NCI-H446 treated with DMSO at 0.1 percent for 48 hours (cell line): ENCODE data around the gene GFI1.

ENCODE experiments used
- DNase-seq: peaks from one replicate; lab custom pipeline; 2025; lab: John Stamatoyannopoulos, UW

GFI1 gene

GRCh38 chr1:92488416-92488815, 1.7 kb upstream of the GFI1 start:
- DNase-seq: no peak

DNA sequence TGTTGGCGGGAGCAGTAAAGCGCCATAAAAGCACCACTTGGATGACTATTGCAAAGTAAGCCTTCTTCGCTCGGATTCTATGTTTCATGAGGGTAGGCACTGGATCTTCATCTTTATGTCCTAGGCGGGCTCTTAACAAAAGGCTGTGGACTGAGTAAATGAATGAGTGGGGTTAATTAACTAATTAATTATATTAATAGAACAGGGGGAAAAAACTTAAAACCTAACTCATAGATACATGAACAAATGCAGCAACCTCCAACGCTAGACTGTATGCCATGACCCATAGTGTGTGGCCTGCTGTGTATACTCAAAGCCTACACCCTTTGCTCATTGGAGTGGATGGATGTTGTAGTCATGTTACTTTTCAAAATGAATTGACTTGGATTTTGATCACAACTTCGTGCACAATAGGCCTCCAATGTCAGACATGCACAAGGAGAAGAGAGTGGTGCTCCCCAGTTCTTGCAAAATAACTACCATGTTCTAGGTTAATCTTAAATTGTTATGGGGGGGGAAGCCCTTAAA, 417 bp upstream of the GFI1 start:
- no peak for DNase-seq

GRCh38 chr1:92485381-92486250, 1.1 kb downstream of the GFI1 start:
- no peak for DNase-seq

GRCh38 chr1:92484472-92485380, 2.0 kb downstream of the GFI1 start:
- no peak for DNase-seq

DNA sequence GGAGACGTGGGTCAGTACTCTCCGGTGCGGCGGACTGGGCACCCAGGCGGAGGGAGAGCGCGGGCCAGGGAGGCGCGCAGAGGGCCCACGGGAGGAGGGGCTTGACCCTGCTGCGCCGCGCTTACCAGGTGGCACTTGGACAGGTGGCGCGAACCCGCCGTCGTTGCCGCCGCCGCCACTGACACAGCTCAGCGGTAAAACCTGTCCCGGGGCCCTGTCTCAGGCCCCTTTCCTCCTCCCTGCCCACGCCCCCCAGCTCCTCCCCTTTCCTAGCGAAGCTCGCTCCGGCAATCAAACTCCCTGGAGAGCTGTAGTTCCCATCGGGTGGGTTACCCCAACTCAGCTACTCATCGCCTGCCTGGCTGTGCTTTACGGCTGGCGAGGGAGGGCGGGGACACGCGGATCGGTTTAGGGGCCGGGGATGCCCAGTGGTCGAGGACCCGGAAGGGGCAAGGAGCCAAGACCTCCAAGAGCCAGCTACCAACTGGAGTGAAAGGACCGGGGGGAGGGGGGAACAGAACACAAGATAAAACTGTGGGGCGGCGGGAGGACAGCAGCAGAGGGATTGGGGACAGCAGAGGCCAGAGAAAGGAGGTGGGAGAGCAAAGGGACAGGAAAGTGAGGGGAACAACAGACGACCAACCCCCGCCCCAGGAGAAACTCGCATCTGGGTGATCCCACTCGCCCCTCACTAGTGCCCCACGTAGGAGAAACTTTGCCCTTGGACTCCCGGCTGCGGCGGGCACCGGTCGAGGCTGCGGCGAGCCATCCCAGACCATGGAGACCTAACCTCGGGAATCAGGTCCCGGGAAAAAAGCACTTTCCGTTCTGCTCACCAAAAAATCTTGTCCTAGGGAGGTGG, 2.9 kb downstream of the GFI1 start:
- DNase-seq: no peak

- DNase-seq: no peak
Measured at GRCh38 chr1:92482665-92483609, 3.8 kb downstream of the GFI1 start.

GRCh38 chr1:92481971-92482664, 4.6 kb downstream of the GFI1 start:
- DNase-seq: no peak

DNA sequence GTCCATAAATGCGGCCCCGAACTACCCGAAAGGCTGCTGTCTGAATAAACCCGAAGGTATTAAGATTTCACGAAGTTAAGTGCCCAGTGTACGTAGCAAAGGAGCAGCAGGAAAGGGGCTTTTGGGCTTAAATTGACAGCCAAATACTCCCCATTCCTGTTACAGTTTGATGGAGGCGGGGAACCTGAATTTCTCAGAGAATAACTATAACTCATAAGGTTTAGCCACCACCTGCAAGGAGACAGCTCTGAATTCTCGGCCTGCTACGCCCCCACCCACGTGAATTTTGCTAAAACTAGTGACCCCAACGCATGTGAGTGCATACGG, 5.2 kb downstream of the GFI1 start:
- DNase-seq: no peak

DNA sequence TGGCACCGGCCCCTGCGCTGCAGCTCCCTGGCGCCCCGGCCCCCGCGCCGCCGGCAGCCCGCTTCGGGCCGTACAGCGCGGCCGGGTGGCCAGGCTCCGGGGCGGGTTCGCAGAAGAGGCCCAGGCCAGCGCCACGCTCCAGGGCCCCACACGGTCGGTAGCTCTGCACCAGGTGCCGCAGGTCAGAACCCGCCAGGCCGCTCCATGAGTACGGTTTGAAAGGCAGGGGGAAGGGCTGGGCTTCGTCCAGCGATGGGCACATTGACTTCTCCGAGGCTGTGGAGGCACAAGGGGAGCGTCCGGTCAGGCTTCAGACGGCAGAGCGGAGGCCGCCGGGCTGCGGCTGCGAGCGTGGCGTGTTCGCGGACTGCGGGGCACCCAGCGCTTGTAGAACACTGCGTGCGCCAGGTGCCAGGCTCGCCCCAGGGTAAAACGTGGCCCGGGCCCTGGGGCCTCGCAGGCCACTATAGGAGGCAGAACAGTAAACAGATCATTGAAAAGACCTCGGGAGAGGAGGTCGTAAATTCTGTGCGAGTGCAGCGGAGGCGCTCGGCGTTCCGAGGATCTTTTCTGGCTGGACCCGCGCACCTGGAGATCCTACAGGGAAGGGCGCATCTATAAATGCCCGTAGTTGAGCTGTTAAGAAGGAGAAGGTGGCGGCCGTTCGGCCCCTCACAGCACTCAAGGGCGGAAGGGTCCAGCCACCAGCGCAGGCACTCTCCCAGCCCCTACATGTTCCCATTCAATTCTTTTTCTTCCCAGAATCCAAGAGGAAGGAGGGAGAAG, 5.7 kb downstream of the GFI1 start:
- DNase-seq: no peak

DNA sequence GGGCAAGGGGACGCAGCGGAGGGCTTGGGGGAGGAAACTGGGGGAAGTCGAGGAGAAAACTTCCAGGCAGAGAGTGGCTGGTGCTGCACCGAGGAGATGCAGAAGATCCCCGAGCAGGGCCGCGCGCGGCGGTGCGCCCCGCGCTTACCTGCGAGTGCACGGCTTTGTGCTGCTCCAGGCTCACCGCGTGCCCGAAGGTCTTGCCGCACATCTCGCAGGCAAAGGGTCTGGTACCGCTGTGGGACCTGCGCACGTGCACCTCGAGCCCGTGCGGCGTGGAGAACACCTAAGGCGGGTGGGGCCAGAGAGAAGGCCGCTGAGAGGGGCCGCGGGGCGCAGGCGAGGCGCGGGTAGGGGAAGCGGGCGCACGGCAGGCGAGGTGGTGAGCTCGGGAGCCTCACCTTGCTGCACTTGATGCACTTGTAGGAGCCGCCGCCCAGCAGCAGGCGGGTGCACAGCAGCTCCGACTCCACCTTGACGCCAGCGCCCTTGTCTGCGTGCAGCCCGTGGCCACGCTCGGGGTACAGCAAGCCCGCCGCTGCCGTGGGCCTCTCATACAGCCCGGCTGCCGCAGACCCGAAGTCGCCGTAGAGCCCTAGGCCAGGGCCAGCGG, 6.4 kb downstream of the GFI1 start:
- DNase-seq: no peak

DNA sequence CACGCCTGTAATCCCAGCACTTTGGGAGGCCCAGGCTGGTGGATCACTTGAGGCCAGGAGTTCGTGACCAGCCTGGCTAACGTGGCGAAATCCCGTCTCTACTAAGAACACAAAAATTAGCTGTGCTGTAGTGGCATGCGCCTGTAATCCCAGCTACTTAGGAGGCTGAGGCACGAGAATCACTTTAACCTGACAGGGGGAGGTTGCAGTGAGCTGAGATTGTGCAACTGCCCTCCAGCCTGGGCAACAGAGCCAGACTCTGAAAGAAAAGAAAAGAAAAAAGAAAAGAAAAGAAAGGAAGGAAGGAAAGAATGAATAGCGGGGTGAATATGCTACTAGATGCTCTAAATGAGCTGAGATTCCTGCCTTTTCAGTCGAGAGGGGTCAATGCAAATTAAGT, 7.1 kb downstream of the GFI1 start:
- no peak for DNase-seq

DNA sequence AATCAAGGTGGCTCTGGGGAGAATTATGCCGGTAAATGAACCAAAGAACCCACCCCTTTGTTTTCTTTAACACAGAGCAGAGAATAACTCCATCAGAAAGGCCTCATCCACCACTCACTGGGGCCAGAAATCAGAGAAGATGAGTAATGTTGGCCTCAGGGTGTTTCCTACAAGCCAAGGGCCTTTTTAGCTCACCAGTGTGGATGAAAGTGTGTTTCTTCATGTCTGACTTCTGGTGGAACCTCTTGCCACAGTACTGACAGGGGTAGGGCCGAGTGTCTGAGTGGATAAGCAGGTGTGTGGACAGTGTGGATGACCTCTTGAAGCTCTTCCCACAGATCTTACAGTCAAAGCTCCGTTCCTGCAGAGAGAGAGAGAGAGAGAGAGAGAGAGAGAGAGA, 8.3 kb downstream of the GFI1 start:
- no peak for DNase-seq

- no peak for DNase-seq
Measured at GRCh38 chr1:92476071-92476631, 10.6 kb downstream of the GFI1 start.

- no peak for DNase-seq
Measured at GRCh38 chr1:92475029-92475428, 11.7 kb downstream of the GFI1 start.

DNA sequence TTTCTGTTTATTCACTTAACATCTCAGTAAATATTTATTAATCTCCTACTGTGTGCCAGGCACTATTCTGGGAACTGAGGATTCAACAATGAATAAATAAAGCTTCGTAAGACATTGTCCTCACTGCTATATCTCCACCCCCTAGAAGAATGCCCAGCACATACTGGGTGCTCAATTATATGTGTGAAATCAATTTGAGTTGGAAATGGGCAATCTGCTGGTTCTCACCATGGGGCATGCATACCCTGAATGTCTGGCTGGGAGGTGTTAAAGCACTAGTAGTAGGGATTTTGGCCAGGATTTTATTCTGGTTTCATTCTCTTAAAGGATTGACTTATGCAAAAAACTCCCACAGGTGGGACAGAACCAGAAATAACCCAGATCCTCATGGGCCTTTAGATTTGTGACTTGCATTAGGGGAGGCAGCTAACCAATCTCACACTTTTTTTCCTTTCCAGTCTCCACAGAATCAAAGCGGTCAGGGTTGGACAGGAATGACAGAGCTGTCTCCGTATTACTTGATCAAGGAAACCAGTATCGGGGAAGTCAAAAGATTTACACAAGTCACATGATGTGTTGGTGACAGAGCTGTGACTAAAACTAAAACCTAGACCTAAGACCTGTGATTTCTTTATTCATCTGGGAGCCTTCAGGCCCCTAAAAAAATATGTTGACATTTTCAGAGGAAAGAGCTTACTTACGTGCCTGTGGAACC, 12.8 kb downstream of the GFI1 start:
- DNase-seq: no peak

GRCh38 chr1:92470216-92470615, 16.5 kb downstream of the GFI1 start:
- DNase-seq: no peak

DNA sequence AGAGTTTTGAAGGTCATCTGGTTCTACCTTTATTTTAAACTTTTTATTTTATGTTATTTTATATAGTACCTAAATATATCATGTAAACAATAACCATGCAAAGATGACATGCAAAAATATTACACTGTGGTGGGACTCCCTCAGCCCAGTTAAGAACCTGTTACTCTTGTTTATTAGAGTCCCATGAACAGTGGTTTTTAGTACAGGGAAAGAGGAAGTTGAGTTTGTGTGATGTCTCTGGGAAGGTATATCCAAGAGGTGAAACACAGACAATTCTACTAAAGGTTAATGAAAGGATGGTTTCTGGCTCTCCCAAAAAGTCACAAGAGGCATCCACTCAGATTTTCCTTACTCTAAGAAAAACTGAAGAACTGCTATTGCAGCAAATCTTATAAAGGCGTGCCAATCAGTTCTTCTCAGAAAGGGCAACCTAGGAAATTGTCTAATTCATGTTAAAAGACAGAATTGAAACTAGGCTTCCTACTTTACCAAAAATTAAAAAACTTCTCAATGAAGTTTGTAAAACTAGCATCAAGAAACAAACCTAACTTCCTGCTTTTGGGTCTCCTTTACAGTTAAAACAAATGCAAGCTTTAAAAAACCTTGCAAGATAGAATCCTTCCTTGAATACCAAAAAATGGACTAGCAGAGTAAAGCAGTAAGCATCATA, 19.9 kb downstream of the GFI1 start:
- DNase-seq: no peak
